HG03378 (cell line): Measurements from ENCODE around the gene DOCK8.
"Not testable (repeated sequence)": the region's sequence is repeated elsewhere in the genome, so short reads cannot be mapped to it uniquely, and the experiment has no call there.

Experiments used
- ATAC-seq: cut with Tn5 transposase; IDR thresholded peaks from one replicate; pipeline ENCODE4 v1.9.1; 2021; ENCODE audit warnings: mild to moderate bottlenecking, moderate library complexity; ENCODE audit not compliant: unreplicated experiment

DOCK8 gene

GRCh38 chr9:224582-225520 is 10.2 kb downstream of the DOCK8 start:
- ATAC-seq, result no peak

- ATAC-seq, result no peak
These were observed 13.2 kb downstream of the DOCK8 start for GRCh38 chr9:227860-228259.

GRCh38 chr9:228929-229695 is 14.4 kb downstream of the DOCK8 start:
- no peak for ATAC-seq

- not testable (repeated sequence) for ATAC-seq
These were observed 17.0 kb downstream of the DOCK8 start for GRCh38 chr9:231625-232024.

- ATAC-seq, result not testable (repeated sequence)
These were observed 19.0 kb downstream of the DOCK8 start for GRCh38 chr9:233708-234107.

- no peak for ATAC-seq
These were observed 22.6 kb downstream of the DOCK8 start for GRCh38 chr9:237141-237857.

GRCh38 chr9:237858-238345 is 23.2 kb downstream of the DOCK8 start:
- ATAC-seq, result no peak

- ATAC-seq, result no peak
These were observed 27.9 kb downstream of the DOCK8 start for GRCh38 chr9:242461-243080.

GRCh38 chr9:248278-248961 is 33.8 kb downstream of the DOCK8 start:
- no peak for ATAC-seq

- no peak for ATAC-seq
These were observed 34.4 kb downstream of the DOCK8 start for GRCh38 chr9:249025-249424.

GRCh38 chr9:250039-250438 is 35.4 kb downstream of the DOCK8 start:
- no peak for ATAC-seq

GRCh38 chr9:250625-251024 is 36.0 kb downstream of the DOCK8 start:
- ATAC-seq, result no peak

- ATAC-seq, result no peak
These were observed 36.7 kb downstream of the DOCK8 start for GRCh38 chr9:251398-251797.

- no peak for ATAC-seq
These were observed 38.9 kb downstream of the DOCK8 start for GRCh38 chr9:253539-253938.

GRCh38 chr9:254516-254915 is 39.9 kb downstream of the DOCK8 start:
- no peak for ATAC-seq

- no peak for ATAC-seq
These were observed 43.3 kb downstream of the DOCK8 start for GRCh38 chr9:257957-258356.

GRCh38 chr9:259405-260404 is 45.0 kb downstream of the DOCK8 start:
- no peak for ATAC-seq

- ATAC-seq, result no peak
These were observed 49.6 kb downstream of the DOCK8 start for GRCh38 chr9:264231-264630.
